Prostate gland (tissue), 2 donors: ENCODE data around the gene DDIT3. TPM values are rescaled to one million over a fixed set of nuclear protein-coding genes. Genes with fewer than 3 reads are reported as not detected.

Source experiments
- DNase-seq: peaks from one replicate; pipeline ENCODE4 v3.0.0-alpha.2; 2019; ENCODE audit warnings: low spot score
- H3K27ac ChIP-seq, 2 donors: fragments of 200-600 bp; sonication (generic); 2 replicates each; pipeline ENCODE4 v1.5.1; 2017 to 2019
- H3K27me3 ChIP-seq: fragments of 200-600 bp; sonication (generic); replicated peaks from 2 replicates; pipeline ENCODE4 v1.5.1; 2019; ENCODE audit not compliant: insufficient read depth
- H3K36me3 ChIP-seq, 2 donors: fragments of 200-600 bp; sonication (generic); 1 replicate in 1 of 2; 2 replicates in 1 of 2; pipeline versions ENCODE4 v1.5.1 to v1.8.1; 2017 to 2019
- H3K4me1 ChIP-seq: fragments of 200-600 bp; sonication (generic); replicated peaks from 2 replicates; pipeline ENCODE4 v1.5.1; 2019
- H3K4me3 ChIP-seq, 2 donors: fragments of 200-600 bp; sonication (generic); 2 replicates each; pipeline ENCODE4 v1.5.1; 2017 to 2019
- H3K9me3 ChIP-seq: fragments of 200-600 bp; sonication (generic); 2 replicates; pipeline ENCODE4 v1.5.1; 2017
- CTCF ChIP-seq, 4 experiments: fragments of 200-600 bp in 2 of 4; fragments of 450-650 bp in 2 of 4; sonication (generic) in 2 of 4; IDR thresholded peaks; 1 replicate in 3 of 4; 2 replicates in 1 of 4; pipeline ENCODE4 v1.5.1; 2016 to 2019; ENCODE audit warnings: antibody characterized with exemption in 4 of 4, mild to moderate bottlenecking in 2 of 4, moderate library complexity in 2 of 4
- POLR2A ChIP-seq: fragments of 450-650 bp; IDR thresholded peaks from one replicate; pipeline ENCODE4 v1.6.1; 2016; ENCODE audit warnings: antibody characterized with exemption, mild to moderate bottlenecking
- POLR2AphosphoS5 ChIP-seq: sonication (generic); formaldehyde crosslinking; IDR thresholded peaks from one replicate; pipeline ENCODE4 v1.6.1; 2017; ENCODE audit warnings: antibody characterized with exemption
- WGBS: methylation state at CpG from one replicate; pipeline ENCODE4 v1.1.5; 2018; 5-methylcytosine and 5-hydroxymethylcytosine counted together
- intact Hi-C: fragments of 100-400 bp; cut with DNase I; formaldehyde crosslinking; loops from one replicate; pipeline ENCODE4 v1.14.2; 2022
- total RNA-seq, 2 donors: library from RNA; depleted of rRNA; stranded (reverse); fragments of >200 nt; gene quantifications; one replicate each; pipeline ENCODE4 v1.1.0, GENCODE V29; 2016

DDIT3 gene
- total RNA-seq, 2 donors from 2014 or later: 39.0 to 51.8 TPM

DNA sequence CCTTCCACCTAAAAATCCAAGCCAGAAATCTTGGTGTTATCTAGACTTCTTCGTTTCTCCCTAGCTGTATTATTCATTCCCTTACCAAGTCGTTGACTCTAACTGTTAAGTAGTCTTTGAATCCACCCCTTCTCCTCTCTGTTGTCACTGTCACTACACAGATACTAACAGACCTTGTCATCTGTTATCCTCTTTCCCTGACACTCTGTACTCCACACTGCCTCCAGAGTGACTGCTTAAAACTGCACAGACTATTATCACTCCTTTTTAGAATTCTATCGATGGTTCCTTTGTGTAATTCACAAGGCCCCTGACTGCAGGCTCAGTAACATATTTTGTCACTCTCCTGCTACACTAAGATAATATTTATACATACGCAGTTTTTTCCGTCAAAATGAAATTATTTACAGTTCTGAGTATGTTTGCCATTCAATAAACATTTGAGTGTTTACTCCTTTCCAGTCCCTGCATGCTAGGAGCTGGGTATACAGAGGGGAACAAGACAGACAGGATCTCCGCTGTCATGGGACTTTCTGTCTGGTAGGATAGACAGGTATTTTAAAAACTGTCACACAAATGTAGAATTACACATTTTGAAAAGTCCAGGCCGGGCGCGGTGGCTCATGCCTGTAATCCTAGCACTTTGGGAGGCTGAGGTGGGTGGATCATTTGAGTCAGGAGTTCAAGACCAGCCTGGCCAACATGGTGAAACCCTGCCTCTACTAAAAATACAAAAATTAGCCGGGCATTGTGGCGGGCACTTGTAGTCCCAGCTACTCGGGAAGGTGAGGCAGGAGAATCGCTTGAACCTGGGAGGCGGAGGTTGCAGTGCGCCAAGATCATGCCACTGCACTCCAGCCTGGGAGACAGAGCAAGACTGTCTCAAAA lies 28.7 kb downstream of the DDIT3 start:
- 83% methylated on average over 15 of the region's 15 CpGs for WGBS
- intact Hi-C loops: no loop called here
- Histone ChIP-seq H3K36me3 (peaks cover 0 to 3% of the 10 kb centered on the region in 2 donors), H3K27me3 (no peaks in the 10 kb centered on the region), H3K27ac (peak overlapping the region; percentile 75 to 87), H3K9me3 (no peaks in the 10 kb centered on the region), H3K4me1 (peaks cover 10% of the 10 kb centered on the region), H3K4me3 (no peak overlapping the region)
- TF ChIP-seq CTCF (IDR thresholded peaks at IDR 0.05) (no peak), POLR2A (no peak), POLR2AphosphoS5 (peak; percentile 84)
- peak; percentile 63 for DNase-seq

DNA sequence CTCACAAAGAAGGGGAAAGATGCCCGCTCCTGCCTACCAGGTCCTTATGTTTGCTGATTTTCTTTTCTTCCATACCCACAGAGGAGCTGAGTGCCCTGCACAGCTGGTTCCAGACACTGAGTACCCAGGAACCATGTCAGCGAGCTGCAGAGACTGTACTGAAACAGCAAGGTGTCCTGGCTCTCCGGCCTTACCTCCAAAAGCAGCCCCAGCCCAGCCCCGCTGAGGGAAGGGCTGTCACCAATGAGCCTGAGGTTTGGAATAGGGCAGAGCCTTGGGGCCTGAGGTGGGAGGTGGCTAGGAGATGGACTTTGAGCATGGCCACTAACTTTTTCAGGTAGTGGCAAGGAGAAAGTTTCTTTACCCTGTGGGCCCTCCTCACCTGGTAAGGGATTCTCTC lies 30.2 kb downstream of the DDIT3 start:
- 97% methylated on average over 4 of the region's 4 CpGs for whole genome bisulfite sequencing
- no peak overlapping the region for H3K4me3 ChIP-seq
- H3K27ac ChIP-seq: peak overlapping the region; percentile 75 to 87
- H3K36me3 ChIP-seq: peaks cover 0 to 3% of the 10 kb centered on the region in 2 donors
- H3K4me1 ChIP-seq: peaks cover 10% of the 10 kb centered on the region
- H3K27me3 ChIP-seq: no peaks in the 10 kb centered on the region
- TF ChIP-seq POLR2AphosphoS5: no peak
- intact Hi-C loops: no loop called here
- H3K9me3 ChIP-seq: no peaks in the 10 kb centered on the region
- DNase-seq: no peak

- WGBS: 91% methylated on average over 5 of the region's 5 CpGs
- H3K27ac ChIP-seq: peak overlapping the region; percentile 61 to 87
- no peaks in the 10 kb centered on the region for H3K9me3 ChIP-seq
- intact Hi-C loops: no loop called here
- peaks cover 0 to 3% of the 10 kb centered on the region in 2 donors for H3K36me3 ChIP-seq
- DNase-seq: no peak
- no peaks in the 10 kb centered on the region for H3K27me3 ChIP-seq
- peaks cover 10% of the 10 kb centered on the region for H3K4me1 ChIP-seq
- H3K4me3 ChIP-seq: no peak overlapping the region
- TF ChIP-seq POLR2AphosphoS5: no peak
- TF ChIP-seq CTCF (IDR thresholded peaks at IDR 0.05): no peak
- TF ChIP-seq POLR2A: no peak
Observed at GRCh38 chr12:57489157-57489641, 31.1 kb downstream of the DDIT3 start.

GRCh38 chr12:57488402-57489156 lies 31.7 kb downstream of the DDIT3 start:
- no peak for DNase-seq
- peak overlapping the region; percentile 62 to 75 for H3K4me3 ChIP-seq
- H3K4me1 ChIP-seq: peaks cover 10% of the 10 kb centered on the region
- peak overlapping the region; percentile 61 to 87 for H3K27ac ChIP-seq
- no peaks in the 10 kb centered on the region for H3K27me3 ChIP-seq
- WGBS: 30% methylated on average over 11 of the region's 11 CpGs
- intact Hi-C loops: no loop called here
- no peaks in the 10 kb centered on the region for H3K9me3 ChIP-seq
- H3K36me3 ChIP-seq: peaks cover 0 to 3% of the 10 kb centered on the region in 2 donors
- TF ChIP-seq CTCF (IDR thresholded peaks at IDR 0.05): no peak
- TF ChIP-seq POLR2A: no peak
- TF ChIP-seq POLR2AphosphoS5: no peak

DNA sequence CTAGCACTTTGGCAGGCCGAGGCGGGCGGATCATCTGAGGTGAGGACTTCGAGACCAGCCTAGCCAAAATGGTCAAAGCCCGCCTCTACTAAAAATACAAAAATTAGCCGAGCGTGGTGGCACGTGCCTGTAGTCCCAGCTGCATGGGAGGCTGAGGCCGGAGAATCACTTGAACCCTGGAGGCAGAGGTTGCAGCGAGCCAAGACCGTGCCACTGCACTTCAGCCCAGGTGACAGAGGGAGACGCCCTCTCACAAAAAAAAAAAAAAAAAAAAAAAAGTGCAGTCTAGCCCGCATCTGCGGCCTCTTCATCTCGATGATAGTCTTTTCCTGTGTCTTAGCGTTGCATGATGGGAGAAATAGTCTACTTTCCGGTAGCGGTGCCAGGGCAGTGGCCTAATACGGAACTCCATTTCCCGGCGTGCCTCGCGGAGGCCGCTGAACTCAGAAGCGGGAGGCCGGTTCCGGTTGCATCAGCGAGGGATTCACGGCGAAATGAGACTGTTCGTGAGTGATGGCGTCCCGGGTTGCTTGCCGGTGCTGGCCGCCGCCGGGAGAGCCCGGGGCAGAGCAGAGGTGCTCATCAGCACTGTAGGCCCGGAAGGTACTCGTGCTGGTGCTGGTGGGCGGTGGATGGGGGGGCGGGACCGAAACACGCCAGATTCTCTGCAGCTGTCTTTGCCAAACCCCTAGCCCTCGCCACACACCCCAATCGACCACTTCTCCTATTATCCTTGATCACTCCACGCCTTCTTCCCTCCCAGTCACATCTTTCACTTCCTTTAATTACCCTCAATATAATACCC lies 32.5 kb downstream of the DDIT3 start, which contains the start of gene MARS1:
TSS of gene MARS1 (plus strand) at position 472 of the 805 bp plus-strand sequence. CDS start at position 495, 23 bp downstream.
- Histone ChIP-seq H3K4me3 (peak within 1 kb of the TSS; percentile 62 to 75), H3K9me3 (no peaks in the 10 kb centered on the region), H3K27me3 (no peaks in the 10 kb centered on the region), H3K27ac (peak within 1 kb of the TSS; percentile 61 to 87), H3K36me3 (peaks cover 0 to 3% of the 10 kb centered on the region in 2 donors), H3K4me1 (peaks cover 10% of the 10 kb centered on the region)
- 6% methylated on average over 47 of the region's 47 CpGs for WGBS
- TF ChIP-seq POLR2A (peak; percentile 14), CTCF (IDR thresholded peaks at IDR 0.05) (peak in 2 of 4 experiments; percentile 29 to 46), POLR2AphosphoS5 (peak; percentile 99)
- intact Hi-C loops: no loop called here
- DNase-seq: peak; percentile 98
